Dendritic cell treated with granulocyte-macrophage colony-stimulating factor and Interleukin-4, amounts not matched to agents 40 ng/mL and 50 ng/mL, for 4 days (primary cell): ENCODE measurements around the gene SLC6A5.
A peak's percentile ranks its signal among the peaks of the same experiment; 100 is the strongest.

Source experiments
- H3K27ac Mint-ChIP-seq: one replicate; pipeline ENCODE4 v1.8.0; 2022; ENCODE audit warnings: mild to moderate bottlenecking, mixed read lengths
- H3K27me3 Mint-ChIP-seq: one replicate; pipeline ENCODE4 v1.8.0; 2022; ENCODE audit warnings: mild to moderate bottlenecking, mixed read lengths
- H3K36me3 Mint-ChIP-seq: one replicate; pipeline ENCODE4 v1.8.0; 2022; ENCODE audit warnings: low read depth, mixed read lengths
- H3K4me1 Mint-ChIP-seq: one replicate; pipeline ENCODE4 v1.8.0; 2022; ENCODE audit warnings: low read depth, mixed read lengths
- H3K4me3 Mint-ChIP-seq: one replicate; pipeline ENCODE4 v1.8.0; 2022; ENCODE audit warnings: mild to moderate bottlenecking, moderate library complexity, mixed read lengths
- H3K9me3 Mint-ChIP-seq: one replicate; pipeline ENCODE4 v1.8.0; 2022; ENCODE audit warnings: mixed read lengths
- intact Hi-C: fragments of 100-400 bp; cut with micrococcal nuclease; formaldehyde crosslinking; loops from one replicate; pipeline ENCODE4 v1.15.0; 2022

SLC6A5 gene

GRCh38 chr11:20604295-20604803 lies 4.9 kb downstream of the SLC6A5 start:
- peaks cover 7% of the 10 kb centered on the region for H3K9me3 Mint-ChIP-seq
- intact Hi-C loops, result no loop called here
- no peaks in the 10 kb centered on the region for H3K4me1 Mint-ChIP-seq
- H3K4me3 Mint-ChIP-seq, result no peak overlapping the region
- peaks cover 93% of the 10 kb centered on the region for H3K27me3 Mint-ChIP-seq
- H3K36me3 Mint-ChIP-seq, result no peaks in the 10 kb centered on the region
- no peak overlapping the region for H3K27ac Mint-ChIP-seq

GRCh38 chr11:20604864-20605601 lies 5.6 kb downstream of the SLC6A5 start:
- Mint-ChIP-seq H3K4me3 (no peak overlapping the region), H3K4me1 (peaks cover 3% of the 10 kb centered on the region), H3K36me3 (no peaks in the 10 kb centered on the region), H3K9me3 (peaks cover 2% of the 10 kb centered on the region), H3K27me3 (peaks cover 92% of the 10 kb centered on the region), H3K27ac (no peak overlapping the region)
- intact Hi-C loops, result no loop called here

- Mint-ChIP-seq H3K4me3 (no peak overlapping the region), H3K27me3 (peaks cover 92% of the 10 kb centered on the region), H3K9me3 (no peaks in the 10 kb centered on the region), H3K27ac (no peak overlapping the region), H3K4me1 (peaks cover 9% of the 10 kb centered on the region), H3K36me3 (no peaks in the 10 kb centered on the region)
- intact Hi-C loops, result no loop called here
These were observed 6.2 kb downstream of the SLC6A5 start for GRCh38 chr11:20605602-20606091.

- H3K27me3 Mint-ChIP-seq, result peaks cover 83% of the 10 kb centered on the region
- no peak overlapping the region for H3K4me3 Mint-ChIP-seq
- H3K36me3 Mint-ChIP-seq, result no peaks in the 10 kb centered on the region
- H3K9me3 Mint-ChIP-seq, result no peaks in the 10 kb centered on the region
- peaks cover 25% of the 10 kb centered on the region for H3K4me1 Mint-ChIP-seq
- H3K27ac Mint-ChIP-seq, result no peak overlapping the region
- intact Hi-C loops, result no loop called here
These were observed 9.5 kb downstream of the SLC6A5 start for GRCh38 chr11:20608934-20609333.

- no peaks in the 10 kb centered on the region for H3K9me3 Mint-ChIP-seq
- H3K4me3 Mint-ChIP-seq, result peak overlapping the region; percentile 48
- H3K4me1 Mint-ChIP-seq, result peaks cover 25% of the 10 kb centered on the region
- no peak overlapping the region for H3K27ac Mint-ChIP-seq
- no peaks in the 10 kb centered on the region for H3K36me3 Mint-ChIP-seq
- peaks cover 80% of the 10 kb centered on the region for H3K27me3 Mint-ChIP-seq
- intact Hi-C loops, result loop anchor here (2.0 kb wide), 1 partner anchor 223 kb away; the partner anchor contains the start of gene PRMT3
These were observed 10.6 kb downstream of the SLC6A5 start for GRCh38 chr11:20609727-20610707.

GRCh38 chr11:20610825-20611224 lies 11.4 kb downstream of the SLC6A5 start:
- H3K4me3 Mint-ChIP-seq, result no peak overlapping the region
- intact Hi-C loops, result loop anchor here (2.0 kb wide), 1 partner anchor 224 kb away; the partner anchor contains the start of gene PRMT3
- no peaks in the 10 kb centered on the region for H3K36me3 Mint-ChIP-seq
- no peak overlapping the region for H3K27ac Mint-ChIP-seq
- peaks cover 25% of the 10 kb centered on the region for H3K4me1 Mint-ChIP-seq
- peaks cover 78% of the 10 kb centered on the region for H3K27me3 Mint-ChIP-seq
- no peaks in the 10 kb centered on the region for H3K9me3 Mint-ChIP-seq

GRCh38 chr11:20611445-20611844 lies 12.0 kb downstream of the SLC6A5 start:
- H3K9me3 Mint-ChIP-seq, result no peaks in the 10 kb centered on the region
- intact Hi-C loops, result loop anchor here (2.0 kb wide), 1 partner anchor 225 kb away; the partner anchor contains the start of gene PRMT3
- no peaks in the 10 kb centered on the region for H3K36me3 Mint-ChIP-seq
- no peak overlapping the region for H3K4me3 Mint-ChIP-seq
- H3K4me1 Mint-ChIP-seq, result peaks cover 25% of the 10 kb centered on the region
- peaks cover 73% of the 10 kb centered on the region for H3K27me3 Mint-ChIP-seq
- no peak overlapping the region for H3K27ac Mint-ChIP-seq

GRCh38 chr11:20611892-20612291 lies 12.5 kb downstream of the SLC6A5 start:
- Mint-ChIP-seq H3K4me1 (peaks cover 25% of the 10 kb centered on the region), H3K4me3 (no peak overlapping the region), H3K27ac (no peak overlapping the region), H3K9me3 (no peaks in the 10 kb centered on the region), H3K36me3 (no peaks in the 10 kb centered on the region), H3K27me3 (peaks cover 74% of the 10 kb centered on the region)
- intact Hi-C loops, result loop anchor here (2.0 kb wide), 1 partner anchor 225 kb away; the partner anchor contains the start of gene PRMT3

GRCh38 chr11:20612416-20612815 lies 13.0 kb downstream of the SLC6A5 start:
- peaks cover 74% of the 10 kb centered on the region for H3K27me3 Mint-ChIP-seq
- no peak overlapping the region for H3K27ac Mint-ChIP-seq
- H3K36me3 Mint-ChIP-seq, result no peaks in the 10 kb centered on the region

GRCh38 chr11:20616920-20617319 lies 17.5 kb downstream of the SLC6A5 start:
- Mint-ChIP-seq H3K9me3 (no peaks in the 10 kb centered on the region), H3K36me3 (no peaks in the 10 kb centered on the region), H3K4me3 (no peak overlapping the region), H3K4me1 (peaks cover 4% of the 10 kb centered on the region), H3K27ac (no peak overlapping the region), H3K27me3 (peaks cover 54% of the 10 kb centered on the region)
- intact Hi-C loops, result no loop called here

More at GRCh38 chr11:20612416-20612815, 13.0 kb downstream of the SLC6A5 start:
- intact Hi-C loops, result no loop called here
- Mint-ChIP-seq H3K4me1 (peaks cover 25% of the 10 kb centered on the region), H3K9me3 (no peaks in the 10 kb centered on the region), H3K4me3 (no peak overlapping the region)

- Mint-ChIP-seq H3K36me3 (no peaks in the 10 kb centered on the region), H3K4me1 (no peaks in the 10 kb centered on the region), H3K4me3 (no peak overlapping the region), H3K9me3 (no peaks in the 10 kb centered on the region), H3K27ac (no peak overlapping the region), H3K27me3 (peaks cover 50% of the 10 kb centered on the region)
- intact Hi-C loops, result no loop called here
These were observed 18.1 kb downstream of the SLC6A5 start for GRCh38 chr11:20617346-20618005.

- H3K27ac Mint-ChIP-seq, result no peak overlapping the region
- no peaks in the 10 kb centered on the region for H3K36me3 Mint-ChIP-seq
- no peaks in the 10 kb centered on the region for H3K9me3 Mint-ChIP-seq
- peaks cover 4% of the 10 kb centered on the region for H3K4me1 Mint-ChIP-seq
- H3K4me3 Mint-ChIP-seq, result no peak overlapping the region
- peaks cover 48% of the 10 kb centered on the region for H3K27me3 Mint-ChIP-seq
- intact Hi-C loops, result no loop called here
These were observed 18.7 kb downstream of the SLC6A5 start for GRCh38 chr11:20618083-20618482.

GRCh38 chr11:20620988-20621387 lies 21.6 kb downstream of the SLC6A5 start:
- intact Hi-C loops, result no loop called here
- Mint-ChIP-seq H3K27ac (no peak overlapping the region), H3K4me3 (no peak overlapping the region), H3K9me3 (no peaks in the 10 kb centered on the region), H3K27me3 (peaks cover 34% of the 10 kb centered on the region), H3K36me3 (no peaks in the 10 kb centered on the region), H3K4me1 (peaks cover 8% of the 10 kb centered on the region)
